ENCODE measurements around the gene KCTD1. TPM values are rescaled to one million over a fixed set of nuclear protein-coding genes. Genes with fewer than 3 reads are reported as not detected.

Gene KCTD1
- total and polyA plus RNA-seq, 2 of the 8 experiments (the other 6 are each of a cell fraction or from before 2014, with no cell fraction given): 7.7 to 14.0 TPM

DNA sequence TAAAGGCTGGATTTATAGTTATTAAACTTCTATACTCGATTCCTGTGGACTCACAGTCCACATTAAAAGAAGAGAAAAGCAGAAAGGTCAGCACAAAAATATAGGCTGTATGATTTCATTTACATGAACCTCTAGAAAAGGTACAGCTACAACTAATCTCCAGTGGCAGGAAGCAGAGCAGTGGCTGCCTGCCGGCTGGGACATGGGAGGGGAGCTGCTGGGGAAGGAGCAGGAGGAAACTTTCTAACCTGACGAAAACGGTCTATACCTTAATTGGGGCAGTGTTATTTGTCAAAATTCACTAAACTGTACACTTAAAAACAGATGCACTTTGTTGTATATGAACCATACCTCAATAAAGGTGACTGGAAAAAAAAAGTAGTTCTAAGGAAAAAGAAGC is 26.7 kb downstream of the KCTD1 start:
- Histone ChIP-seq H2AFZ (ENCODE audit: low read length) (no peak overlapping the region), H3K18ac (ENCODE audit: extremely low read depth, low read length) (no peak overlapping the region), H2BK5ac (ENCODE audit: low read depth, low read length) (no peak overlapping the region), H4K5ac (ENCODE audit: insufficient read length, low read depth, low read length) (no peak overlapping the region), H3K4me3 (ENCODE audit: extremely low read depth in 1 of 4, insufficient read depth in 2 of 4, low read depth in 3 of 4, low read length in 4 of 4) (no peak overlapping the region), H3K27me3 (replicated peaks in 1 of 4; ENCODE audit: control insufficient read depth in 3 of 4, extremely low read depth in 1 of 4, insufficient read depth in 3 of 4, low read length in 3 of 4) (no peaks in the 10 kb centered on the region), H2BK12ac (ENCODE audit: low read depth, low read length) (no peak overlapping the region), H4K20me1 (replicated peaks in 1 of 2; ENCODE audit: control insufficient read depth in 1 of 2, insufficient read depth in 2 of 2, low read length in 2 of 2) (no peaks in the 10 kb centered on the region), H2BK120ac (replicated peaks; ENCODE audit: low read depth, low read length) (no peak overlapping the region), H3K56ac (replicated peaks; ENCODE audit: insufficient read length, low read depth, low read length) (no peak overlapping the region), H3K4me1 (replicated peaks in 1 of 4; ENCODE audit: control insufficient read depth in 3 of 4, insufficient read depth in 4 of 4, low read length in 3 of 4) (peaks cover 12 to 27% (median 17%) of the 10 kb centered on the region in 4 experiments), H3K36me3 (ENCODE audit: control insufficient read depth in 2 of 4, insufficient read depth in 4 of 4, low read length in 3 of 4) (no peaks in the 10 kb centered on the region), H3K9me3 (ENCODE audit: insufficient read depth in 2 of 2, low read depth in 1 of 2, low read length in 1 of 2) (no peaks in the 10 kb centered on the region), H3K4ac (replicated peaks; ENCODE audit: insufficient read length, low read depth, low read length) (no peak overlapping the region), H4K8ac (ENCODE audit: extremely low read depth, insufficient read depth, low read length) (no peak overlapping the region), H3K23ac (ENCODE audit: insufficient read length) (no peak overlapping the region), H3K27ac (ENCODE audit: low read depth, low read length) (no peak overlapping the region), H2AK5ac (ENCODE audit: low read depth, low read length) (no peak overlapping the region), H3K79me2 (ENCODE audit: control insufficient read depth in 1 of 2, insufficient read depth in 2 of 2, low read length in 2 of 2) (no peaks in the 10 kb centered on the region), H3K79me1 (ENCODE audit: low read depth, low read length) (peaks cover 3% of the 10 kb centered on the region; the same call in 1 of the 2 replicates), H3K4me2 (ENCODE audit: insufficient read depth in 1 of 2, low read depth in 2 of 2, low read length in 2 of 2) (no peak overlapping the region), H3K14ac (ENCODE audit: insufficient read length) (no peak overlapping the region), H4K91ac (replicated peaks; ENCODE audit: insufficient read length, low read length) (no peak overlapping the region), H2BK15ac (ENCODE audit: low read length) (no peak overlapping the region), H2BK20ac (ENCODE audit: low read length) (no peak overlapping the region), H3K9ac (replicated peaks in 1 of 4; ENCODE audit: extremely low read depth in 1 of 4, low read depth in 3 of 4, low read length in 3 of 4) (no peak overlapping the region), H3K23me2 (ENCODE audit: low read depth, low read length) (no peaks in the 10 kb centered on the region)
- ChIA-PET POLR2A (ENCODE audit: partially characterized antibody) (no interaction called here), CTCF (ENCODE audit: partially characterized antibody) (interaction anchor here (0.7 to 1.3 kb wide), 4 partner anchors 10 to 49 kb away, joined by 3 to 6 read pairs (median 4); partner anchors contain the start of gene KCTD1)
- no peak for DNase-seq (ENCODE audit: low read depth in 1 of 2, low spot score in 2 of 2)
- FAIRE-seq: no peak
- 76% methylated on average over 4 of the region's 4 CpGs; no CpG with 5 or more reads in 1 of the 2 experiments for WGBS, 2 experiments (ENCODE audit: extremely low coverage in 1 of 2, insufficient coverage in 1 of 2, insufficient read length in 1 of 2, insufficient replicate concordance in 2 of 2, low coverage in 1 of 2, low lambda C conversion rate in 2 of 2, missing lambda C conversion rate in 1 of 2)
- TF ChIP-seq JUN (IDR thresholded peaks at IDR 0.05; ENCODE audit: low read depth, low read length) (no peak), NANOG (IDR thresholded peaks at IDR 0.05; ENCODE audit: insufficient read depth, low read depth, low read length, poor library complexity, severe bottlenecking) (no peak), POLR2A (IDR thresholded peaks at IDR 0.05; ENCODE audit: control extremely low read depth in 1 of 2, low read depth in 2 of 2, low read length in 2 of 2) (no peak), POLR2AphosphoS5 (IDR thresholded peaks at IDR 0.05; ENCODE audit: low read depth, low read length) (no peak), SIRT6 (IDR thresholded peaks at IDR 0.05; ENCODE audit: low read length) (no peak), BACH1 (IDR thresholded peaks at IDR 0.05; ENCODE audit: low read length) (no peak), POU5F1 (IDR thresholded peaks at IDR 0.05; ENCODE audit: low read depth, low read length) (no peak), SP2 (IDR thresholded peaks at IDR 0.05; ENCODE audit: low read length) (no peak), SP1 (IDR thresholded peaks at IDR 0.05; ENCODE audit: low read depth, low read length) (no peak), RBBP5 (IDR thresholded peaks at IDR 0.05; ENCODE audit: borderline replicate concordance, low read depth, low read length) (no peak), EGR1 (IDR thresholded peaks at IDR 0.05; ENCODE audit: borderline replicate concordance, low read depth, low read length) (no peak), SP4 (IDR thresholded peaks at IDR 0.05; ENCODE audit: low read length) (no peak), YY1 (IDR thresholded peaks at IDR 0.05; ENCODE audit: low read depth, low read length) (no peak)

Measured in H1 (cell line).